C4-2B (cell line): ENCODE results near the gene WNT3.

Source experiments
- H3K27ac ChIP-seq: fragments of 450-650 bp; 2 replicates; pipeline ENCODE4 v1.5.1; 2017
- ZFX ChIP-seq: fragments of 450-650 bp; IDR thresholded peaks from 2 replicates; pipeline ENCODE4 v1.6.1; 2017
- TF ChIP-seq, protein P1 (sequence below): fragments of 450-650 bp; conservative IDR thresholded peaks from 2 replicates; pipeline ENCODE4 v1.5.1; 2017; ENCODE audit warnings: mild to moderate bottlenecking

WNT3 gene

DNA sequence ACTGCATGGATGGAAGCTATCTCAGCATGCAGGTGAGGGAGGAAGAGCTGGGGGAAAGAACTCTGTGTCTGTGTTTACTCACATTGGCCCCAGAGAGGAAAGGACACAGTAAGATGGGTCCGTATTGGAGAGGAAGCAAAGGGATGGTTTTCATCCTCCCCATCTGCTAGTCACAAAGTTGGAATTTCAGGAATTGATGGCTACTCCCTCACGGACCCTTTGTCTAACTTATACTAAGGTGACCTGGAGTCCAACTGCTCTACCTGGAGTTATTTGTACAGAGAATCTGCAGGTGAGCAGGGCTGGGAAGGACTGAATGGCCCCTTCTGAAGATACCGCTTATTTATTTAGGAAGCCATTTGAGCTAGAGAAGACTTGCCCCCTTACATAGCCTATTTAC, 55.1 kb downstream of the WNT3 start:
- TF ChIP-seq, protein P1, sequence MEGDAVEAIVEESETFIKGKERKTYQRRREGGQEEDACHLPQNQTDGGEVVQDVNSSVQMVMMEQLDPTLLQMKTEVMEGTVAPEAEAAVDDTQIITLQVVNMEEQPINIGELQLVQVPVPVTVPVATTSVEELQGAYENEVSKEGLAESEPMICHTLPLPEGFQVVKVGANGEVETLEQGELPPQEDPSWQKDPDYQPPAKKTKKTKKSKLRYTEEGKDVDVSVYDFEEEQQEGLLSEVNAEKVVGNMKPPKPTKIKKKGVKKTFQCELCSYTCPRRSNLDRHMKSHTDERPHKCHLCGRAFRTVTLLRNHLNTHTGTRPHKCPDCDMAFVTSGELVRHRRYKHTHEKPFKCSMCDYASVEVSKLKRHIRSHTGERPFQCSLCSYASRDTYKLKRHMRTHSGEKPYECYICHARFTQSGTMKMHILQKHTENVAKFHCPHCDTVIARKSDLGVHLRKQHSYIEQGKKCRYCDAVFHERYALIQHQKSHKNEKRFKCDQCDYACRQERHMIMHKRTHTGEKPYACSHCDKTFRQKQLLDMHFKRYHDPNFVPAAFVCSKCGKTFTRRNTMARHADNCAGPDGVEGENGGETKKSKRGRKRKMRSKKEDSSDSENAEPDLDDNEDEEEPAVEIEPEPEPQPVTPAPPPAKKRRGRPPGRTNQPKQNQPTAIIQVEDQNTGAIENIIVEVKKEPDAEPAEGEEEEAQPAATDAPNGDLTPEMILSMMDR, result no peak
- TF ChIP-seq ZFX, result no peak
- no peak overlapping the region; the same call in 1 of the 2 replicates for H3K27ac ChIP-seq

DNA sequence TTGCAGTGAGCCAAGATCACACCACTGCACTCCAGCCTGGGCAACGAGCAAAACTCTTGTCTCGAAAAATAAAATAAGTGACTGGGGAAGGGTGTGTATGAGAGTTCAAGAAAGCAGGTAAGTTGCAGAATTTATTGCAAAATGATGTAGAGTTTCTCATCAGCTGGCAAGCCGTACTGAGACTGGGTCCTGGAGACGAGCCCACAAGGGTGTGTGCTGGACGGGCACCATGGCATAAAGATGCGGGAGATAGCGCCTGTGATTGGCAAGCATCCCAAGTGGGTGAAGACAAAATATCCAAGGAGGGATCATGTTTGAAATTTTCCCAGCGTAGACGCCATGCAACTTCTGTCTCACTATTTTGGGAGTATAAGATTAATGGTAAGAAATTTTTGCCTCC, 59.4 kb downstream of the WNT3 start:
- H3K27ac ChIP-seq, result peak overlapping the region; percentile 66
- TF ChIP-seq, protein P1, result no peak
- no peak for TF ChIP-seq ZFX

DNA sequence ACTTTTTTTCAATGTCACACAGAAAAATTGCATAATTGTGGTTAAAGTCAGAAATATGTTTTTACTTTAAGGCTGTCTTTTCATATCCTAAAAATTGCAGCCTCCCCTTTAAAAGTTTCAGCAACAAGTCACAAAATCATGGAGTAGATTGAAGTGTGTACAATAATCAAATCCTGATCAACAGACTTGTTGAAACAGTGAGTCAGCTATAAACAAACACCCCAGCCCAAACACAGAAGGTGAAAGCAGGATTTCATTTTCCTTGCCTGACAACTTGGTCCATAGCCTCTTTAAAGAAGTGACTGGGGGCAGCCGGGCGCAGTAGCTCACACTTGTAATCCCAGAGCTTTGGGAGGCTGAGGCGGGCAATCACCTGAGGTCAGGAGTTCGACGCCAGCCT, 59.9 kb downstream of the WNT3 start:
- H3K27ac ChIP-seq, result peak overlapping the region; percentile 66
- TF ChIP-seq ZFX, result no peak
- TF ChIP-seq, protein P1, result no peak

DNA sequence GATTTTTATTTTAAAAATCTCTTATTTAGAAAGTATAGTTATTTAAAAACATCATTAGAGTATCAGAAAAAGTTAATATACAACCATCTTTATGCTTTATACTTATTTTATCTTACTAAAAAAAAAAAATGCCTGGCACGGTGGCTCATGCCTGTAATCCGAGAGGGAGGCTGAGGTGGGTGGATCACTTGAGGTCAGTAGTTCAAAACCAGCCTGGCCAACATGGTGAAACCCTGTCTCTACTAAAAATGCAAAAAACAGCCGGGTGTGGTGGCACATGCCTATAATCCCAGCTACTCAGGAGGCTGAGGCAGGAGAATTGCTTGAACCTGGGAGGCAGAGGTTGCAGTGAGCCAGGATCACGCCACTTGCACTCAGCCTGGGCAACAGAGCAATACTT, 60.9 kb downstream of the WNT3 start:
- H3K27ac ChIP-seq, result peak overlapping the region; percentile 30; the same call in 1 of the 2 replicates

DNA sequence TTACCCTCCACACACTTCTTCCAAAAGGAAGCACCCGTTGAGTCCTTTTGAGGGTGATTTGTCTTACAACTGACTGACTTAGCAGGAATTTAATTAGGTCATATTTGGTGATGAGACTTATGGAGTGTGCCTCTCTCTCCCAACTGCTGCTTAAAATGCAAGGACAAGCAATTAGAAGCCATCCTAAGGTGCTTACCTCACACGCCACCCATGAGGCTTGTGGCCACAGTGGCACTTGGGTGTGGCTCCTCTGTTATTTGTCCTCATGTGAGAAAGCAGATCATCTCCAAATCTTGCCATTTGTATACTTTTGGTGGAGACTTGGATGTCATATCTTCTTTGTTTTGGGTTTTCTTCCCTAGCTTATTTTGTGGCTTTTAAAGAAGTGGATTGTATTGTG, 61.6 kb downstream of the WNT3 start:
- no peak overlapping the region for H3K27ac ChIP-seq
- TF ChIP-seq ZFX, result no peak
- TF ChIP-seq, protein P1, result no peak

DNA sequence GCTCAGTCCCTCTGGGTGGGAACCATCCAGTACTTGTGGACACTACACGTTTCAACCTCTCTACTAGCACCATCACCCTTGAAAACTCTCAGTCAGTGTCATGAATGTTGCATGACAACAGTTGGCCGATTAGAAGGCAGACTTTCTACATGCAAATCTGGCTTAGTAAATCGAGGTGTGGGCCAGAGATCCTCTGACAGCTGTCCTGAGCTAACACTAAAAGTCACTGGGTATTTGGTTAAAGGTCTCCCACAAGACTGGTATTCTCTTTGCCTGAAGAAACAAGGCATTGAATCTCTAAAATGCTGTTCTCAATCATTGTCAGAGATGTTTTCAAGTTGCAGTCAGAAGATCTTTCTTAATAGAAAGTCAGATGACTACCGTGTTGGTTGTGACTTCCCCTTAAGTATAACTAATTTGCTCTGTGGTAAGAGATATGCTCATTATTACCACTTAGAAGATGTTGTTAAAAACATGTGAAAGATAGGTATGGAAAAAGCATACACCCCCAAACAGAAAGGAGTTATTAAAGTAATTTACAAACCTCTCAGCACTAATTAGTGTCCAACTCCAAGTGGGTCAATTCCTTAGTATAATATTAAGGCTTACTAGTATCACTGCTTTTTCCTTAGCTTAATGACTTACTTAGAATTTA, 62.3 kb downstream of the WNT3 start:
- TF ChIP-seq, protein P1, result no peak
- no peak for TF ChIP-seq ZFX
- no peak overlapping the region for H3K27ac ChIP-seq

DNA sequence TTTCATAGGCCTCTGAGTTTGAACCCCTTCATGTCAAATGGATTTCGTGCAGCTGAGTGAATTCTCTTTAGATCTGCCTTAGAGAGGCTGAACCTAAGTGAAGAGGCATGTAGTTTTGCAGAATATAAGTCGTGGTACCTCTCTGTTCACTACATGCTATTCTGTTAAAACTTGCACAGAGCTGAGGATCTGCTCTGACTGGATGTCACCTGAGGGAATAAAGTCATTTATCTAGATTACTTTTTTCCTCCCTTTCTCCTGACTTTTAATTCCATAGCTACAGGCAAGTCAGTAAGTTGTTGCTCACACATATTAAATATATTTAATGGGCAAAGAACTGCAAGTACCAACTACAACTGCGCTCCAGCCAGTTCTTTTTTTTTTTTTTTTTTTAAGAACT, 64.7 kb downstream of the WNT3 start:
- H3K27ac ChIP-seq, result no peak overlapping the region
- TF ChIP-seq, protein P1, result no peak
- TF ChIP-seq ZFX, result no peak

DNA sequence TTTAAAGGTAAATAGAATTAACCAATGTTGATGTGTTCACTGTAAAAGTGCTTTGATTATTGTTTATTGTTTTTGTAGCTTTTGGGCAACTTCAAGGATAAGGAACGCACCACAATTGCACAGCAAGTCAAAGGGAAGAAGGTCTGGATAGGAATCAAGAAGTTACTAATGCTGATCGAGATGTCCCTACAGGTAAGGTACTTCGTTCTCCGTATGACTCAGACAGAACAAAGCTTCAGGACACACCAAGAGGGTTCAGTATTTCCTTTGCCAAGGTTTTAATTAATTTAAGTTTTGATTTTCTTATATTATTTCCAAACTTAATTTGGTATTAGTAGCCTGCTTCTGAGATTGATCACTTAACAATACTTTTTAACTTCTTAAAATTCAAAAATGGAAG, 67.1 kb downstream of the WNT3 start:
- H3K27ac ChIP-seq, result no peak overlapping the region
- TF ChIP-seq ZFX, result no peak
- TF ChIP-seq, protein P1, result no peak
